Suppressor macrophage treated with lipopolysaccharide for 4 hours (primary cell): Measurements from ENCODE around the gene SLC22A25.

Experiments
- DNase-seq: peaks from one replicate; pipeline ENCODE4 v3.0.0-alpha.2; 2020

SLC22A25 gene

GRCh38 chr11:63229815-63230214 is 13.6 kb downstream of the SLC22A25 start:
- no peak for DNase-seq

- no peak for DNase-seq
These were observed 15.8 kb downstream of the SLC22A25 start for GRCh38 chr11:63227521-63228107.

GRCh38 chr11:63226488-63227114 is 16.8 kb downstream of the SLC22A25 start:
- DNase-seq = no peak

GRCh38 chr11:63214093-63214492 is 29.3 kb downstream of the SLC22A25 start:
- DNase-seq = no peak

GRCh38 chr11:63212742-63213141 is 30.7 kb downstream of the SLC22A25 start:
- DNase-seq = peak; percentile 43

- no peak for DNase-seq
These were observed 33.3 kb downstream of the SLC22A25 start for GRCh38 chr11:63210111-63210510.
